Thymus (tissue), 11 donors: ENCODE results near the gene KATNAL1. TPM values are rescaled to one million over a fixed set of nuclear protein-coding genes. Genes with fewer than 3 reads are reported as not detected.
A peak's percentile ranks its signal among the peaks of the same experiment; 100 is the strongest.

ENCODE experiments used
- DNase-seq, 9 donors: peaks; one replicate each; pipeline ENCODE4 v3.0.0-alpha.2; 2013; ENCODE audit warnings: low spot score in 9 of 9, low read depth in 6 of 9, missing footprints in 1 of 9
- H3K27ac ChIP-seq, 2 donors: one replicate each; pipeline ENCODE4 v1.5.1; 2013; ENCODE audit warnings: control low read depth in 1 of 2, low read depth in 1 of 2, low read length in 1 of 2, mild to moderate bottlenecking in 1 of 2, moderate library complexity in 1 of 2
- H3K27me3 ChIP-seq, 2 donors: one replicate each; pipeline ENCODE4 v1.5.1; 2013; ENCODE audit warnings: low read length in 1 of 2; ENCODE audit not compliant: control insufficient read depth in 2 of 2, insufficient read depth in 1 of 2
- H3K36me3 ChIP-seq, 2 donors: one replicate each; pipeline ENCODE4 v1.5.1; 2013; ENCODE audit warnings: low read length in 1 of 2, mild to moderate bottlenecking in 1 of 2, moderate library complexity in 1 of 2; ENCODE audit not compliant: control insufficient read depth in 2 of 2, insufficient read depth in 2 of 2
- H3K4me1 ChIP-seq, 2 donors: one replicate each; pipeline ENCODE4 v1.5.1; 2013; ENCODE audit warnings: low read length in 2 of 2; ENCODE audit not compliant: control insufficient read depth in 2 of 2, insufficient read depth in 2 of 2
- H3K4me3 ChIP-seq, 2 donors: one replicate each; pipeline ENCODE4 v1.5.1; 2013; ENCODE audit warnings: low read length in 2 of 2, control low read depth in 1 of 2, mild to moderate bottlenecking in 1 of 2
- H3K9me3 ChIP-seq, 2 donors: one replicate each; pipeline ENCODE4 v1.5.1; 2013; ENCODE audit warnings: low read length in 1 of 2, mild to moderate bottlenecking in 1 of 2; ENCODE audit not compliant: control insufficient read depth in 2 of 2, insufficient read depth in 1 of 2
- WGBS: extraction: QIAGEN DNeasy Blood & Tissue Kit; methylation state at CpG from one replicate; pipeline ENCODE4 v1.1.7; 2013; 5-methylcytosine and 5-hydroxymethylcytosine counted together
- polyA plus RNA-seq: library from polyadenylated mRNA; stranded (reverse); fragments of 200-250 nt; gene quantifications from one replicate; pipeline ENCODE4 v1.2.3, GENCODE V29; 2013
- total RNA-seq: library from RNA; stranded (reverse); fragments of 120-200 nt; gene quantifications from one replicate; pipeline ENCODE4 v1.2.4, GENCODE V29; 2013
- donor health status: healthy.

KATNAL1 gene
- total and polyA plus RNA-seq, 2 donors = 4.6 to 12.4 TPM

- Histone ChIP-seq H3K4me1 (peaks cover 13 to 30% of the 10 kb centered on the region in 2 donors), H3K36me3 (peaks cover 4 to 16% of the 10 kb centered on the region in 2 donors), H3K4me3 (no peak overlapping the region), H3K27ac (no peak overlapping the region), H3K9me3 (no peaks in the 10 kb centered on the region), H3K27me3 (no peaks in the 10 kb centered on the region)
- 92% methylated on average over 6 of the region's 6 CpGs for WGBS
- no peak for DNase-seq
Measured at GRCh38 chr13:30337061-30337610, 29.8 kb upstream of the KATNAL1 start.

- peaks cover 0 to 2% of the 10 kb centered on the region in 2 donors for H3K36me3 ChIP-seq
- no peaks in the 10 kb centered on the region for H3K27me3 ChIP-seq
- no peak overlapping the region for H3K4me3 ChIP-seq
- H3K9me3 ChIP-seq = no peaks in the 10 kb centered on the region
- H3K27ac ChIP-seq = no peak overlapping the region
- 96% methylated on average over 13 of the region's 13 CpGs for WGBS
- peak in 3 of 9 donors; percentile 55 to 73 (median 63) for DNase-seq
- peaks cover 13 to 17% of the 10 kb centered on the region in 2 donors for H3K4me1 ChIP-seq
Measured at GRCh38 chr13:30334663-30335386, 27.5 kb upstream of the KATNAL1 start.

- no peak for DNase-seq
- WGBS = 98% methylated on average over 3 of the region's 3 CpGs
- Histone ChIP-seq H3K4me3 (no peak overlapping the region), H3K27me3 (no peaks in the 10 kb centered on the region), H3K9me3 (no peaks in the 10 kb centered on the region), H3K36me3 (no peaks in the 10 kb centered on the region), H3K4me1 (peaks cover 16 to 18% of the 10 kb centered on the region in 2 donors), H3K27ac (no peak overlapping the region)
Measured at GRCh38 chr13:30333616-30334015, 26.3 kb upstream of the KATNAL1 start.

GRCh38 chr13:30332456-30333143 lies 25.2 kb upstream of the KATNAL1 start:
- peaks cover 16 to 20% of the 10 kb centered on the region in 2 donors for H3K4me1 ChIP-seq
- no peaks in the 10 kb centered on the region for H3K9me3 ChIP-seq
- 94% methylated on average over 4 of the region's 4 CpGs for whole genome bisulfite sequencing
- no peak overlapping the region for H3K4me3 ChIP-seq
- no peak for DNase-seq
- no peaks in the 10 kb centered on the region for H3K36me3 ChIP-seq
- H3K27ac ChIP-seq = no peak overlapping the region
- no peaks in the 10 kb centered on the region for H3K27me3 ChIP-seq

- no peaks in the 10 kb centered on the region for H3K36me3 ChIP-seq
- no peak overlapping the region for H3K27ac ChIP-seq
- no peak for DNase-seq
- H3K9me3 ChIP-seq = no peaks in the 10 kb centered on the region
- peaks cover 10 to 18% of the 10 kb centered on the region in 2 donors for H3K4me1 ChIP-seq
- no peaks in the 10 kb centered on the region for H3K27me3 ChIP-seq
- H3K4me3 ChIP-seq = no peak overlapping the region
- WGBS = 94% methylated on average over 5 of the region's 5 CpGs
Measured at GRCh38 chr13:30331331-30331771, 24.0 kb upstream of the KATNAL1 start.

GRCh38 chr13:30329009-30329585 lies 21.7 kb upstream of the KATNAL1 start:
- peaks cover 0 to 3% of the 10 kb centered on the region in 2 donors for H3K36me3 ChIP-seq
- 80% methylated on average over 2 of the region's 2 CpGs for WGBS
- no peaks in the 10 kb centered on the region for H3K9me3 ChIP-seq
- H3K27me3 ChIP-seq = no peaks in the 10 kb centered on the region
- peaks cover 3 to 9% of the 10 kb centered on the region in 2 donors for H3K4me1 ChIP-seq
- H3K4me3 ChIP-seq = no peak overlapping the region
- DNase-seq = no peak
- H3K27ac ChIP-seq = peak overlapping the region in 1 of 2 donors; percentile 18

GRCh38 chr13:30325668-30326067 lies 18.3 kb upstream of the KATNAL1 start:
- Histone ChIP-seq H3K9me3 (no peaks in the 10 kb centered on the region), H3K27me3 (no peaks in the 10 kb centered on the region), H3K4me3 (no peak overlapping the region), H3K4me1 (peaks cover 3 to 9% of the 10 kb centered on the region in 2 donors), H3K27ac (no peak overlapping the region), H3K36me3 (peaks cover 0 to 3% of the 10 kb centered on the region in 2 donors)
- WGBS = 76% methylated on average over 4 of the region's 4 CpGs
- DNase-seq = no peak

- Histone ChIP-seq H3K36me3 (peaks cover 0 to 3% of the 10 kb centered on the region in 2 donors), H3K4me1 (peaks cover 0 to 5% of the 10 kb centered on the region in 2 donors), H3K27me3 (no peaks in the 10 kb centered on the region), H3K9me3 (no peaks in the 10 kb centered on the region), H3K27ac (no peak overlapping the region), H3K4me3 (no peak overlapping the region)
- DNase-seq = no peak
- whole genome bisulfite sequencing = 94% methylated on average over 2 of the region's 2 CpGs
Measured at GRCh38 chr13:30323524-30323923, 16.2 kb upstream of the KATNAL1 start.

GRCh38 chr13:30322428-30322827 lies 15.1 kb upstream of the KATNAL1 start:
- Histone ChIP-seq H3K4me3 (no peak overlapping the region), H3K36me3 (peaks cover 0 to 3% of the 10 kb centered on the region in 2 donors), H3K27me3 (no peaks in the 10 kb centered on the region), H3K4me1 (peaks cover 0 to 2% of the 10 kb centered on the region in 2 donors), H3K27ac (no peak overlapping the region), H3K9me3 (no peaks in the 10 kb centered on the region)
- 97% methylated on average over 7 of the region's 7 CpGs for WGBS
- DNase-seq = no peak
